CD14-positive monocyte (primary cell): ENCODE results near the gene PREX1. TPM values are rescaled to one million over a fixed set of nuclear protein-coding genes. Genes with fewer than 3 reads are reported as not detected.

Experiments used
- DNase-seq, 3 donors: peaks; one replicate each; pipeline ENCODE4 v3.0.0-alpha.2; 2011 to 2022
- H2AFZ ChIP-seq: 2 replicates; pipeline ENCODE4 v1.6.0; 2012; ENCODE audit warnings: mild to moderate bottlenecking, low read depth, low read length, inconsistent platforms; ENCODE audit not compliant: insufficient read depth, poor library complexity, severe bottlenecking
- H3K27ac ChIP-seq, 2 donors: 1 replicate in 1 of 2; 2 replicates in 1 of 2; pipeline ENCODE4 v1.5.1; 2012 to 2013; ENCODE audit warnings: low read length in 2 of 2, control low read depth in 1 of 2, inconsistent platforms in 1 of 2, low read depth in 1 of 2, mild to moderate bottlenecking in 1 of 2
- H3K27me3 ChIP-seq, 2 donors: one replicate each; pipeline versions ENCODE4 v1.6.0 to v1.6.1; 2011 to 2013; ENCODE audit warnings: low read length in 2 of 2; ENCODE audit not compliant: control insufficient read depth in 2 of 2, insufficient read depth in 2 of 2
- H3K36me3 ChIP-seq, 2 donors: replicated peaks in 1 of 2; 1 replicate in 1 of 2; 2 replicates in 1 of 2; pipeline versions ENCODE4 v1.5.1 to v1.6.1; 2012 to 2013; ENCODE audit warnings: low read length in 2 of 2, control low read depth in 1 of 2, inconsistent platforms in 1 of 2, mild to moderate bottlenecking in 1 of 2; ENCODE audit not compliant: insufficient read depth in 2 of 2, control insufficient read depth in 1 of 2
- H3K4me1 ChIP-seq, 2 donors: 1 replicate in 1 of 2; 2 replicates in 1 of 2; pipeline versions ENCODE4 v1.5.1 to v1.6.1; 2012 to 2013; ENCODE audit warnings: low read length in 2 of 2, control low read depth in 1 of 2, inconsistent platforms in 1 of 2, mild to moderate bottlenecking in 1 of 2, moderate library complexity in 1 of 2; ENCODE audit not compliant: insufficient read depth in 2 of 2, control insufficient read depth in 1 of 2
- H3K4me2 ChIP-seq: replicated peaks from 2 replicates; pipeline ENCODE3; 2012; ENCODE audit warnings: low read length, moderate library complexity, mild to moderate bottlenecking; ENCODE audit not compliant: poor library complexity, severe bottlenecking; ENCODE audit errors: extremely low read depth
- H3K4me3 ChIP-seq, 3 experiments: fragments of 200-600 bp in 1 of 3; sonication (generic) in 1 of 3; replicated peaks in 1 of 3; 1 replicate in 2 of 3; 2 replicates in 1 of 3; pipeline ENCODE4 v1.5.1; 2011 to 2013; ENCODE audit warnings: low read length in 3 of 3, mild to moderate bottlenecking in 3 of 3, control low read depth in 2 of 3, low read depth in 2 of 3, inconsistent platforms in 1 of 3, moderate library complexity in 1 of 3
- H3K79me2 ChIP-seq: 2 replicates; pipeline ENCODE4 v1.6.0; 2012; ENCODE audit warnings: mild to moderate bottlenecking, control low read depth, inconsistent platforms, low read length, moderate library complexity; ENCODE audit not compliant: insufficient read depth
- H3K9ac ChIP-seq: 2 replicates; pipeline ENCODE4 v1.6.0; 2017; ENCODE audit warnings: low read length, mild to moderate bottlenecking; ENCODE audit not compliant: insufficient read depth, poor library complexity, severe bottlenecking
- H3K9me3 ChIP-seq, 2 donors: replicated peaks in 1 of 2; 1 replicate in 1 of 2; 2 replicates in 1 of 2; pipeline versions ENCODE4 v1.5.1 to v1.6.1; 2012 to 2013; ENCODE audit warnings: low read length in 2 of 2, control low read depth in 1 of 2; ENCODE audit not compliant: control insufficient read depth in 1 of 2, insufficient read depth in 1 of 2
- H4K20me1 ChIP-seq: 2 replicates; pipeline ENCODE4 v1.6.0; 2012; ENCODE audit warnings: mild to moderate bottlenecking, low read length, control low read depth, moderate library complexity; ENCODE audit not compliant: insufficient read depth
- H3K27ac Mint-ChIP-seq, 7 donors: one replicate each; pipeline ENCODE4 v1.8.0; 2020; ENCODE audit warnings: mild to moderate bottlenecking in 7 of 7, mixed read lengths in 7 of 7, moderate library complexity in 6 of 7, inconsistent platforms in 2 of 7
- H3K27me3 Mint-ChIP-seq, 3 donors: one replicate each; pipeline ENCODE4 v1.8.0; 2021 to 2022; ENCODE audit warnings: low read depth in 3 of 3, mild to moderate bottlenecking in 3 of 3, mixed read lengths in 3 of 3, moderate library complexity in 3 of 3, inconsistent platforms in 1 of 3
- H3K36me3 Mint-ChIP-seq, 2 donors: one replicate each; pipeline ENCODE4 v1.8.0; 2020; ENCODE audit warnings: mixed read lengths in 2 of 2, inconsistent platforms in 1 of 2, mild to moderate bottlenecking in 1 of 2
- H3K4me1 Mint-ChIP-seq: one replicate; pipeline ENCODE4 v1.8.0; 2020; ENCODE audit warnings: mild to moderate bottlenecking, mixed read lengths
- H3K4me3 Mint-ChIP-seq, 2 donors: one replicate each; pipeline ENCODE4 v1.8.0; 2020; ENCODE audit warnings: mild to moderate bottlenecking in 2 of 2, mixed read lengths in 2 of 2, moderate library complexity in 1 of 2
- H3K9me3 Mint-ChIP-seq, 7 donors: one replicate each; pipeline ENCODE4 v1.8.0; 2020 to 2022; ENCODE audit warnings: mixed read lengths in 7 of 7, mild to moderate bottlenecking in 6 of 7, moderate library complexity in 6 of 7, inconsistent platforms in 2 of 7
- CTCF ChIP-seq: fragments of 200-600 bp; IDR thresholded peaks from one replicate; pipeline ENCODE4 v1.8.0; 2022; ENCODE audit warnings: antibody characterized with exemption, mild to moderate bottlenecking
- WGBS: methylation state at CpG from one replicate; pipeline ENCODE4 v1.1.5; 2013; ENCODE audit warnings: missing lambda C conversion rate; ENCODE audit not compliant: insufficient coverage; 5-methylcytosine and 5-hydroxymethylcytosine counted together
- intact Hi-C, 2 donors: fragments of 100-400 bp; cut with micrococcal nuclease; formaldehyde crosslinking; loops; one replicate each; pipeline versions ENCODE4 v1.15.0 to v1.15.1; 2023
- polyA plus RNA-seq, 3 donors: library from polyadenylated mRNA; depleted of rRNA in 1 of 3; unstranded in 2 of 3; stranded (reverse) in 1 of 3; fragments of 300-500 nt in 2 of 3; fragments of >200 nt in 1 of 3; fragmentation: Illumina TruSeq in 2 of 3; gene quantifications; 1 replicate in 2 of 3; 2 replicates in 1 of 3; pipeline ENCODE4 v1.2.3, GENCODE V29; 2012 to 2021

Gene PREX1
- polyA plus RNA-seq, 3 donors = 24.3 to 114 (median 27.5) TPM

GRCh38 chr20:48585061-48585870 lies 242.5 kb downstream of the PREX1 start:
- Histone ChIP-seq H3K27ac (no peak overlapping the region), H3K9me3 (no peaks in the 10 kb centered on the region), H3K4me2 (no peak overlapping the region), H3K4me3 (no peak overlapping the region), H3K79me2 (no peaks in the 10 kb centered on the region), H3K9ac (no peak overlapping the region), H4K20me1 (no peaks in the 10 kb centered on the region), H3K27me3 (no peaks in the 10 kb centered on the region), H3K4me1 (no peaks in the 10 kb centered on the region), H3K36me3 (no peaks in the 10 kb centered on the region), H2AFZ (no peak overlapping the region)
- H3K4me3 Mint-ChIP-seq = no peak overlapping the region
- peaks cover 6 to 25% (median 11%) of the 10 kb centered on the region in 3 donors for H3K27me3 Mint-ChIP-seq
- H3K36me3 Mint-ChIP-seq = no peaks in the 10 kb centered on the region
- H3K27ac Mint-ChIP-seq = peak overlapping the region in 1 of 7 donors; percentile 30
- no peak for TF ChIP-seq CTCF
- intact Hi-C loops = no loop called here
- peaks cover 0 to 6% (median 3%) of the 10 kb centered on the region in 7 donors for H3K9me3 Mint-ChIP-seq
- no peak for DNase-seq
- H3K4me1 Mint-ChIP-seq = no peaks in the 10 kb centered on the region
- WGBS = 95% methylated on average over 15 of the region's 21 CpGs

- H3K9me3 ChIP-seq = no peaks in the 10 kb centered on the region
- H3K27me3 Mint-ChIP-seq = peaks cover 6 to 25% (median 11%) of the 10 kb centered on the region in 3 donors
- TF ChIP-seq CTCF = no peak
- no peak overlapping the region for H3K4me2 ChIP-seq
- H3K27me3 ChIP-seq = no peaks in the 10 kb centered on the region
- H3K36me3 Mint-ChIP-seq = no peaks in the 10 kb centered on the region
- H2AFZ ChIP-seq = no peak overlapping the region
- H3K4me1 Mint-ChIP-seq = no peaks in the 10 kb centered on the region
- H3K9ac ChIP-seq = no peak overlapping the region
- H3K4me3 ChIP-seq = no peak overlapping the region
- no peaks in the 10 kb centered on the region for H3K36me3 ChIP-seq
- no peak for DNase-seq
- H3K4me1 ChIP-seq = no peaks in the 10 kb centered on the region
- H4K20me1 ChIP-seq = no peaks in the 10 kb centered on the region
- H3K27ac ChIP-seq = peak overlapping the region in 1 of 2 donors; percentile 12
- H3K27ac Mint-ChIP-seq = peak overlapping the region in 2 of 7 donors; percentile 30 to 54
- intact Hi-C loops = no loop called here
- no peak overlapping the region for H3K4me3 Mint-ChIP-seq
- peaks cover 0 to 6% (median 3%) of the 10 kb centered on the region in 7 donors for H3K9me3 Mint-ChIP-seq
- H3K79me2 ChIP-seq = no peaks in the 10 kb centered on the region
- WGBS = 67% methylated on average over 7 of the region's 8 CpGs
Observed at GRCh38 chr20:48584391-48585060, 243.3 kb downstream of the PREX1 start.
